Glutamatergic neuron (in vitro differentiated cells): ENCODE measurements around the gene PPM1L. TPM values are rescaled to one million over a fixed set of nuclear protein-coding genes. Genes with fewer than 3 reads are reported as not detected.

ENCODE experiments used
- DNase-seq: peaks from one replicate; pipeline ENCODE4 v3.0.0; 2022
- H3K27ac Mint-ChIP-seq: one replicate; pipeline ENCODE4 v1.8.0; 2020; ENCODE audit warnings: mild to moderate bottlenecking, mixed read lengths, inconsistent platforms; ENCODE audit not compliant: unreplicated experiment
- H3K27me3 Mint-ChIP-seq: one replicate; pipeline ENCODE4 v1.8.0; 2020; ENCODE audit warnings: mild to moderate bottlenecking, moderate library complexity, mixed read lengths, inconsistent platforms; ENCODE audit not compliant: unreplicated experiment
- H3K36me3 Mint-ChIP-seq: one replicate; pipeline ENCODE4 v1.8.0; 2020; ENCODE audit warnings: mild to moderate bottlenecking, mixed read lengths, inconsistent platforms; ENCODE audit not compliant: unreplicated experiment
- H3K4me1 Mint-ChIP-seq: one replicate; pipeline ENCODE4 v1.8.0; 2020; ENCODE audit warnings: mild to moderate bottlenecking, low read depth, mixed read lengths, inconsistent platforms; ENCODE audit not compliant: unreplicated experiment
- H3K4me3 Mint-ChIP-seq: one replicate; pipeline ENCODE4 v1.8.0; 2020; ENCODE audit warnings: mild to moderate bottlenecking, mixed read lengths, inconsistent platforms; ENCODE audit not compliant: unreplicated experiment
- H3K9me3 Mint-ChIP-seq: one replicate; pipeline ENCODE4 v1.8.0; 2020; ENCODE audit warnings: mild to moderate bottlenecking, moderate library complexity, mixed read lengths, inconsistent platforms; ENCODE audit not compliant: unreplicated experiment
- total RNA-seq: library from RNA; stranded (reverse); fragmentation: NEBNext Ultra II Directional; extraction: Animal tissue kit (Norgen Biotek cat#: 25700); gene quantifications from one replicate; pipeline ENCODE4 v1.2.1, GENCODE V29; 2021; ENCODE audit not compliant: unreplicated experiment
- TF ChIP-seq, protein P1 (sequence below): fragments of 200-600 bp; sonication (generic); IDR thresholded peaks from one replicate; pipeline ENCODE4 v1.5.0; 2021; ENCODE audit not compliant: partially characterized antibody, unreplicated experiment

The PPM1L gene
- total RNA-seq, 1 donor from 2014 or later: 81.4 TPM

DNA sequence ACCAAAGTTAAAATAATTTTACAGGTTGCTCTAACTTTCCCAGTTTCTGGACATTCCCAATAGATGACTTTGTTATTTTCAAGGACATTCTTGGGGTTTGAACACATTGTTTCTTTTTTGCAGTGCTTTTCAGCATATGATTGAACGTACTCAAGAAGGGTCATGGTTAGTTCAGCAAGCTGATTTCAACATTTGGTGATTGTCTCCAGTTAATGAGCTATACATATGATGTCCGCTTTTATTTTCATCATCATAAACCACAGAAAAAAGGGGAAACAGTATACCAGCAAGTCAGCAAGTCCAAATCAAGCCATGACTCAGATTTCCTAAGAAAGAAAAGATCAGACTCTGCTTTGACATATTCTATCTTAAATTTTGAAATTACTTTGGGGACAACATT is 279.7 kb downstream of the PPM1L start:
- TF ChIP-seq, protein P1, sequence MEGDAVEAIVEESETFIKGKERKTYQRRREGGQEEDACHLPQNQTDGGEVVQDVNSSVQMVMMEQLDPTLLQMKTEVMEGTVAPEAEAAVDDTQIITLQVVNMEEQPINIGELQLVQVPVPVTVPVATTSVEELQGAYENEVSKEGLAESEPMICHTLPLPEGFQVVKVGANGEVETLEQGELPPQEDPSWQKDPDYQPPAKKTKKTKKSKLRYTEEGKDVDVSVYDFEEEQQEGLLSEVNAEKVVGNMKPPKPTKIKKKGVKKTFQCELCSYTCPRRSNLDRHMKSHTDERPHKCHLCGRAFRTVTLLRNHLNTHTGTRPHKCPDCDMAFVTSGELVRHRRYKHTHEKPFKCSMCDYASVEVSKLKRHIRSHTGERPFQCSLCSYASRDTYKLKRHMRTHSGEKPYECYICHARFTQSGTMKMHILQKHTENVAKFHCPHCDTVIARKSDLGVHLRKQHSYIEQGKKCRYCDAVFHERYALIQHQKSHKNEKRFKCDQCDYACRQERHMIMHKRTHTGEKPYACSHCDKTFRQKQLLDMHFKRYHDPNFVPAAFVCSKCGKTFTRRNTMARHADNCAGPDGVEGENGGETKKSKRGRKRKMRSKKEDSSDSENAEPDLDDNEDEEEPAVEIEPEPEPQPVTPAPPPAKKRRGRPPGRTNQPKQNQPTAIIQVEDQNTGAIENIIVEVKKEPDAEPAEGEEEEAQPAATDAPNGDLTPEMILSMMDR: no peak
- Mint-ChIP-seq H3K27me3 (no peaks in the 10 kb centered on the region), H3K27ac (no peak overlapping the region), H3K4me1 (no peaks in the 10 kb centered on the region), H3K9me3 (peaks cover 3% of the 10 kb centered on the region), H3K36me3 (peaks cover 28% of the 10 kb centered on the region), H3K4me3 (no peak overlapping the region)
- no peak for DNase-seq

DNA sequence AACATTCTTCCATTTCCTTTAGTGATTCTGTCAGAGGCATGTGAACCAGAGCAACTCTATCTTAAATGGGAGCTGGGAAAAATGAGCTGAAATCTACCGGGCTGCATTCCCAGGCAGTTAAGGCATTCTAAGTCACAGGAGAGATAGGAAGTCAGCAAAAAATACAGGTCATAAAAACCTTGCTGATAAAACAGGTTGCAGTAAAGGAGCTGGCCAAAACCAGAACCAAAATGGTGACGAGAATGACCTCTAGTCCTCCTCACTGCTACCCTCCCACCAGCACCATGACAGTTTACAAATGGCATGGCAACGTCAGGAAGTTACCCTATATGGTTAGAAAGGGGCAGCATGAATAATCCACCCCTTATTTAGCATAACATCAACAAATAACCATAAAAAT is 282.7 kb downstream of the PPM1L start:
- H3K27me3 Mint-ChIP-seq: no peaks in the 10 kb centered on the region
- H3K27ac Mint-ChIP-seq: no peak overlapping the region
- no peak for DNase-seq
- H3K9me3 Mint-ChIP-seq: no peaks in the 10 kb centered on the region
- peaks cover 6% of the 10 kb centered on the region for H3K36me3 Mint-ChIP-seq
- TF ChIP-seq, protein P1: no peak
- H3K4me1 Mint-ChIP-seq: no peaks in the 10 kb centered on the region
- no peak overlapping the region for H3K4me3 Mint-ChIP-seq

DNA sequence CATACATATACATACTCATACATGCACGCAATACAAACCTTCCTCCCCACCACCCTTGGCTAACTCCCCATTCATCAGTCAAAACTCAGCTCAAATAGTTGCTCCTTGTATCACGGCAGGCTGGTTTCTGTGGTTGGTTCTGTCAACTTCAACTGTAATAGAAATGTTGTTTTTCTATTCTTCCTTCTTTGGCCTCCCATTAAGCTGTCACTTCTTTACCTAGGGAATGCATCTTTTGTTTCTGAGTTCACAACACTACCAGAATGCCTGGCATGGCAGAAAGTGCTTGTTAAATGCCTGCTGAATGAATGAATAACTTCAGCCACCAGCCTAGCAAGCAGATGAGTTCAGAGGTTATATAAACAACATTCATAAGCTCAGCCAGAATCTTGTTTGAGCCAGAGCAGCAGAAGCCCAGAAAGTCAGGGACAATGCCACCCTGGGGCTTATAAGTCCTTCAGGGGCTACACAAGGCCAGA is 286.0 kb downstream of the PPM1L start:
- H3K4me3 Mint-ChIP-seq: no peak overlapping the region
- no peak overlapping the region for H3K27ac Mint-ChIP-seq
- TF ChIP-seq, protein P1: no peak
- no peaks in the 10 kb centered on the region for H3K27me3 Mint-ChIP-seq
- peaks cover 17% of the 10 kb centered on the region for H3K36me3 Mint-ChIP-seq
- peaks cover 2% of the 10 kb centered on the region for H3K9me3 Mint-ChIP-seq
- DNase-seq: no peak
- no peaks in the 10 kb centered on the region for H3K4me1 Mint-ChIP-seq

DNA sequence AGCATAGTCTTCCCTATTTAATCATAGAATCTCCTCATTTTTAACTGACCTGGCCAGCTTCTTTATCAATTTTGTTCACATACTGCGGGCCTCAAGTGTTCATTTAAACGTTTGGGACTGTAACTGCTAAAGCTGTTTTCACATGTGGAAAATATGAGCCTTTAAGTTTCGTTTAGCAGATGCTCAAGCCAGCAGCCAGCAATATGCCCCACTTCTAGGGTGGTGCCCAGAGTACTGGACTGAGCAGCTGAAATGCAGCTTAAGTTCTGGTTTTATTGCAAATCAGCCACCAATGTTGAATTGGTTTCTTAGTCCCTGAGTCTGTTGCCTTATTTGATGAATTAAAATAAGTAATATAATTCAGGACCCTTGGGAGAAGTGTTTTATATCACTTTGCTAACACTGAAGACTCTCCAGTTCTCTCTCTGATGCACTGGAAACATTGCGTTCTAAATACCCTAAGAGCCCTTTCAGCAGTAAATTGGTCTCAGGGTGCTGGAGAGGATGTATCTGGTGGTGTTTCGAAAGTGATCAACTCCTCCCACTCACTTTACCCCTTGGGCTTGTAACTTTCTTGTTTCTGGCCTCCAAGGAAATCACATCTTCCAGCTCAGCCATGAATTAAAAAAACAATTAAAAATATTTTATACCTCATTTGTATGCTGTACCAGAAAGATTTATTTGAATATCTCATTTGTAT is 287.5 kb downstream of the PPM1L start:
- TF ChIP-seq, protein P1: no peak
- no peaks in the 10 kb centered on the region for H3K27me3 Mint-ChIP-seq
- H3K36me3 Mint-ChIP-seq: peaks cover 15% of the 10 kb centered on the region
- no peak for DNase-seq
- no peaks in the 10 kb centered on the region for H3K4me1 Mint-ChIP-seq
- no peak overlapping the region for H3K4me3 Mint-ChIP-seq
- peaks cover 3% of the 10 kb centered on the region for H3K9me3 Mint-ChIP-seq
- H3K27ac Mint-ChIP-seq: no peak overlapping the region

DNA sequence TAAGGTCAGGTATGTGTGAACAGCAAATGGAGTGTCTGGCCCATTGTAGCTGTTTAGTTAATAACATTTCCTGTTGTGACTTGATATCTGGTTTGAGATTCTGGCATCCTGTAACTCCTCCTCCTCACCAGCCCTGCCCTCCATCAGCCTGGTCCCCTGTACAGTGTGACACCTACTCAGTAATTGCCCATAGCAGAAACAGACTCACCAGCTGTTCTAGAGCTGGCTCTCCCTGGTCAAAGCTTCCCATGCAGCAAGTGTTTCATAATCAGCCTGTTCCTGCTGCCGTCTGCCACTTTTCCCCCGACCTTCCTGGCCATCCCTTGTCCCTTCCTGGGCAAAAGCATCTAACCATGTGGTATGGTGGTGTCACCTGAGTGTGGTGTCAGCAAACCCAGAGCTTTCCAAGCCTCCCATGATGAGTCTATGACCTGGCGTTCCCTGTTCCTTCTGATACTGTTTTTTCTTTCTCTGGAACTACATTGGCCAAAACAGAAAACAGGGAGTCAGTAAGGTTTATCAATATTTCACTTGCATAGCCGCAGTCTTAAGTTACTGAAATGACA is 293.7 kb downstream of the PPM1L start:
- Mint-ChIP-seq H3K36me3 (peaks cover 8% of the 10 kb centered on the region), H3K4me1 (peaks cover 4% of the 10 kb centered on the region), H3K9me3 (peaks cover 1% of the 10 kb centered on the region), H3K4me3 (no peak overlapping the region), H3K27ac (no peak overlapping the region), H3K27me3 (no peaks in the 10 kb centered on the region)
- no peak for DNase-seq
- TF ChIP-seq, protein P1: no peak
